ENCODE results near the gene P3R3URF. TPM values are rescaled to one million over a fixed set of nuclear protein-coding genes. Genes with fewer than 3 reads are reported as not detected.
"Not testable (repeated sequence)": the region's sequence is repeated elsewhere in the genome, so short reads cannot be mapped to it uniquely, and the experiment has no call there.

Gene P3R3URF
- not detected for total RNA-seq
- not detected for polyA plus RNA-seq (ENCODE audit: insufficient read length in 2 of 2)
- long read RNA-seq, donor 1 = 0 reads
- long read RNA-seq, donor 2 = 0 reads
- long read RNA-seq, donor 3 = 0 reads
- long read RNA-seq, donor 4 = 0 reads

DNA sequence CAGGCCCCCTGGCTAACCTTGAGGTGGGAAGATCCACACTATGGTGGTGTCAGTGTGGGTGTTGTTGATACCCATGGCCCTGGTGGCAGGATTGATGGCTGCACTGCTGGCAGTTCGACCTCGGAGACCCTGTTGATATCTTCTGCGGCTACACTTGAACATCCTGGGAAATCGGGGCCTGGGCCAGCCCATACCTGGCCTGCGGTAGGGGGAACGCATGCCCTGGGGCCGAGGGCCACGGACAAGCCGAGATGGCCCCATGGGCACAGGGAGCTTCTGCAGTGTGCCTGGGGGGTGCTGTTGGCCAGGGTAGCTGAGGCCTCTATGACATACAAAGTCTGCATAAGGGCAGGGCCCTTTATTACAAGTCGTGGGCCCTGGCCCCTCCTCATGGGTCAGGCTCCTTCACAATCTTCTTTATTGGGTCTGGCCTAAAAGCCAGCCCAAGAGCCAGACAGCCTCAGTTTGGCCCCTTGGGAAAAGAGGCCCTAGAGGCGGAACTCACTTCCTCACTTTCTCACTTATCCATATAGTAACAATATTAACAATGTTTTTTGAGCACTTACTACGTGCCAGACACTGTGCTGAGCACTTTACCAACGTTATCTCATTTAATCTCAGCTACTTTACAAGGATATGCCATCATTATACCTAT, at the start of gene P3R3URF:
Gene P3R3URF, minus strand, starts transcription at position 278 of the 655 bp plus-strand sequence. Its CDS starts 17 bp downstream, at position 261.
- 90% methylated on average over 13 of the region's 13 CpGs for WGBS (ENCODE audit: insufficient coverage)
- Histone ChIP-seq H3K27ac (ENCODE audit: low read depth, low read length) (no peak within 1 kb of the TSS), H3K9me3 (ENCODE audit: control insufficient read depth, insufficient read depth, low read length) (no peaks in the 10 kb centered on the region), H3K27me3 (ENCODE audit: control insufficient read depth, insufficient read depth, low read length) (no peaks in the 10 kb centered on the region), H3K4me1 (ENCODE audit: control insufficient read depth, insufficient read depth, low read length) (peaks cover 13% of the 10 kb centered on the region), H3K4me3 (ENCODE audit: low read depth, low read length) (no peak within 1 kb of the TSS), H3K36me3 (ENCODE audit: control insufficient read depth, insufficient read depth, low read length) (no peaks in the 10 kb centered on the region)
- DNase-seq (ENCODE audit: low read depth in 4 of 6, low spot score in 6 of 6) = no peak

DNA sequence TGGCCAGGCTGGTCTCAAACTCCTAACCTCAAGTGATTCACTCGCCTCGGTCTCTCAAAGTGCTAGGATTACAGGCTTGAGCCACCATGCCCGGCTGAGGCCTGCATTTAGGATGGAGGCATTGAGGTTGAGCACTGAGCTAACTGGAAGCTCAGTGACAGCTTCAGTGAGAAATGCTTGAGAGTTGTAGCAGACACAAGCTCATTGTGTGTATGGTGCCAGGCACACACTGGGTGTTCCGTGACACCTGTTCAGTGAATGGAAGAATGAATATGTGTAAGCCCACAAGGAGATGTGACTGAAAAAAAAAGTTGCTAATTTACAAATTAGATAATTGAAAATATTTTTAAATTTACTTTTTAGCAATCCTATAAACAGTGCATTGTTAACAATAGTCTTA, 48.7 kb upstream of the P3R3URF start:
- Histone ChIP-seq H3K36me3 (ENCODE audit: control insufficient read depth, insufficient read depth, low read length) (peaks cover under 1% of the 10 kb centered on the region), H3K27me3 (ENCODE audit: control insufficient read depth, insufficient read depth, low read length) (no peaks in the 10 kb centered on the region), H3K9me3 (ENCODE audit: control insufficient read depth, insufficient read depth, low read length) (no peaks in the 10 kb centered on the region), H3K4me1 (ENCODE audit: control insufficient read depth, insufficient read depth, low read length) (peaks cover 40% of the 10 kb centered on the region), H3K27ac (ENCODE audit: low read depth, low read length) (no peak overlapping the region), H3K4me3 (ENCODE audit: low read depth, low read length) (no peak overlapping the region)
- DNase-seq (ENCODE audit: low read depth in 4 of 6, low spot score in 6 of 6) = no peak
- WGBS (ENCODE audit: insufficient coverage) = 69% methylated on average over 2 of the region's 4 CpGs

DNA sequence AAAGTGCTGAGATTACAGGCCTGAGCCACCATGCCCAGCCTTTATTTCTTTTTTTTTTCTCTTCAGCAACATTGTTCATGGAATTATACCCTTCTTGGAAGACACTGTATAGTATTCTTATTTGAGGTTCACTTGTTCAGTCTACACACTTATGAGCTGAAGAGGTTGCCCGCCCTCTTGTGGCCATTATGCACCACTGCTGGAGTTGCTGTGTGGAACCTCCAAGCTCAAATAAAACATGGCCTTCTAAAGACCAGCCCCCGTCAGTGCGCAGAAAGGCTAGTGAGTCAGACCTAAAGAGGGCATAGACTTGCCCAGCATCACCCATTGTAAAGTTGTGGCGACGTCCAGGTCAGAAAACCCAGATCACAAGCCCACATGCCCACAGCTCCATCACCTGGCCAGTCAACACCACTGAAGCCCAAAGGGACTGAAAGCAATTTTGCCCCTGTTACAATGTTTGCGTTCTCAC, 47.2 kb upstream of the P3R3URF start:
- DNase-seq (ENCODE audit: low read depth in 4 of 6, low spot score in 6 of 6) = peak; percentile 50 to 95 (median 68)

DNA sequence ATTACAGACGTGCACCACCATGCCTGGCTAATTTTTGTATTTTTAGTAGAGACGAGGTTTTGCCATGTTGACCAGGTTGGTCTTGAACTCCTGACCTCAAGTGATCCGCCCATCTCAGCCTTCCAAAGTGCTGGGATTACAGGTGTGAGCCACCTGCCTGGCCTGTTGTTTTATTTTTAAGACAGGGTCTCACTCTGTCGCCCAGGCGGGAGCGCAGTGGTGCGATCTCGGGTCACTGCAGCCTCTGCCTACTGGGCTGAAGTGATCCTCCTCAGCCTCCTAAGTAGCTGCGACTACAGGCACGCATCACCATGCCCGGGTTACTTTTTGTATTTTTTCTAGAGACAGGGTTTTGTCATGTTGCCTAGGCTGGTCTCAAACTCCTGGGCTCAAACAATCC, 46.8 kb upstream of the P3R3URF start:
- not testable (repeated sequence) for H3K4me3 ChIP-seq (ENCODE audit: low read depth, low read length); H3K36me3 ChIP-seq (ENCODE audit: control insufficient read depth, insufficient read depth, low read length); H3K27me3 ChIP-seq (ENCODE audit: control insufficient read depth, insufficient read depth, low read length); H3K27ac ChIP-seq (ENCODE audit: low read depth, low read length); DNase-seq (ENCODE audit: low read depth in 4 of 6, low spot score in 6 of 6); H3K9me3 ChIP-seq (ENCODE audit: control insufficient read depth, insufficient read depth, low read length)
- H3K4me1 ChIP-seq (ENCODE audit: control insufficient read depth, insufficient read depth, low read length) = peaks cover 47% of the 10 kb centered on the region
- 95% methylated on average over 8 of the region's 11 CpGs for WGBS (ENCODE audit: insufficient coverage)

More for the DNA sequence above, 47.2 kb upstream of the P3R3URF start:
- Histone ChIP-seq H3K27ac (ENCODE audit: low read depth, low read length) (no peak overlapping the region), H3K4me1 (ENCODE audit: control insufficient read depth, insufficient read depth, low read length) (peaks cover 47% of the 10 kb centered on the region), H3K27me3 (ENCODE audit: control insufficient read depth, insufficient read depth, low read length) (no peaks in the 10 kb centered on the region), H3K9me3 (ENCODE audit: control insufficient read depth, insufficient read depth, low read length) (no peaks in the 10 kb centered on the region), H3K36me3 (ENCODE audit: control insufficient read depth, insufficient read depth, low read length) (peaks cover 5% of the 10 kb centered on the region), H3K4me3 (ENCODE audit: low read depth, low read length) (no peak overlapping the region)
- 0% methylated on average over 5 of the region's 6 CpGs for WGBS (ENCODE audit: insufficient coverage)

DNA sequence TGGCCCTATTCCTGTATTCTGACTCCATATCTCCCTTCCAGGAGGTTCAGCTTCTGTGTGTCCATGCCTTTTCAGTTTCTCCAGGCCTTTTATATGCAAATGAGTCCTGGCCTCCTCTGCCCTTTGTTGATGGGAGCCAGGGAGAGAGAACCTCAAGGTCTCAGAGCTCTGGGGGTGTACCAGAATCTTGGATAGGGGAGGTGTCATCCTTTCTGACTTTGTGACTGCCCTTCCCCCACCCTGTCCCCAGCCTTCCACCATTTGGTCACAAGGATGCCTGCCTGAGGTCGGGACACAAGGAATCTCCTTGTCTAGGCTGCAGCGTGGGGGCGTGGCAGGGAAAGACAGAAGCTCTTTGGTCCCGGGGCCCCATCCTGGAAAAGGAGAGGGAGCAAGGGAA, 45.5 kb upstream of the P3R3URF start:
- no peaks in the 10 kb centered on the region for H3K27me3 ChIP-seq (ENCODE audit: control insufficient read depth, insufficient read depth, low read length)
- H3K4me3 ChIP-seq (ENCODE audit: low read depth, low read length) = no peak overlapping the region
- peaks cover 47% of the 10 kb centered on the region for H3K4me1 ChIP-seq (ENCODE audit: control insufficient read depth, insufficient read depth, low read length)
- peak overlapping the region; percentile 71 for H3K27ac ChIP-seq (ENCODE audit: low read depth, low read length)
- H3K36me3 ChIP-seq (ENCODE audit: control insufficient read depth, insufficient read depth, low read length) = peaks cover 5% of the 10 kb centered on the region
- H3K9me3 ChIP-seq (ENCODE audit: control insufficient read depth, insufficient read depth, low read length) = no peaks in the 10 kb centered on the region
- 15% methylated on average over 4 of the region's 4 CpGs for WGBS (ENCODE audit: insufficient coverage)
- DNase-seq (ENCODE audit: low read depth in 4 of 6, low spot score in 6 of 6) = peak in 2 of 6 donors; percentile 56 to 71

DNA sequence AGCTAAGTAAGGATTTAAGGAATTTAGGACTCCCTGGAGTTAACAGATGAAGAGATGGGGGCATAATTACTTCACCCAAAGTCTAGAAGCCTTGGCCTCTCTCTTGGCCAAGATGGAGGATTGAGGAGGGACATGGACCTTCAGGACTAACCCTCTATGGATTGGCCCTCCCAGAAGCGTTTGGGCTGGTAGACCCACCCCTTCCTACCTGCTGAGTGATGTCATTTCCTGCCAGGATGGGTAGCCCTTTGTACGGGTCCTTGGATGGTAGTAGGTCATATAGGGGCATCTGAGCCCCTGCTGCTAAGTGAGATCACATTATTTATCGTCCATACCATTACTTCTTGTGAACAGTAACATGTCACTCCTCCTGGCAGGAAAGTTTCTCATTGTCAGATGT, 44.5 kb upstream of the P3R3URF start:
- WGBS (ENCODE audit: insufficient coverage) = no CpG with 5 or more reads among the region's 3 CpGs
- no peaks in the 10 kb centered on the region for H3K27me3 ChIP-seq (ENCODE audit: control insufficient read depth, insufficient read depth, low read length)
- DNase-seq (ENCODE audit: low read depth in 4 of 6, low spot score in 6 of 6) = no peak
- H3K4me1 ChIP-seq (ENCODE audit: control insufficient read depth, insufficient read depth, low read length) = peaks cover 47% of the 10 kb centered on the region
- no peak overlapping the region for H3K4me3 ChIP-seq (ENCODE audit: low read depth, low read length)
- peaks cover 5% of the 10 kb centered on the region for H3K36me3 ChIP-seq (ENCODE audit: control insufficient read depth, insufficient read depth, low read length)
- H3K27ac ChIP-seq (ENCODE audit: low read depth, low read length) = no peak overlapping the region
- no peaks in the 10 kb centered on the region for H3K9me3 ChIP-seq (ENCODE audit: control insufficient read depth, insufficient read depth, low read length)

DNA sequence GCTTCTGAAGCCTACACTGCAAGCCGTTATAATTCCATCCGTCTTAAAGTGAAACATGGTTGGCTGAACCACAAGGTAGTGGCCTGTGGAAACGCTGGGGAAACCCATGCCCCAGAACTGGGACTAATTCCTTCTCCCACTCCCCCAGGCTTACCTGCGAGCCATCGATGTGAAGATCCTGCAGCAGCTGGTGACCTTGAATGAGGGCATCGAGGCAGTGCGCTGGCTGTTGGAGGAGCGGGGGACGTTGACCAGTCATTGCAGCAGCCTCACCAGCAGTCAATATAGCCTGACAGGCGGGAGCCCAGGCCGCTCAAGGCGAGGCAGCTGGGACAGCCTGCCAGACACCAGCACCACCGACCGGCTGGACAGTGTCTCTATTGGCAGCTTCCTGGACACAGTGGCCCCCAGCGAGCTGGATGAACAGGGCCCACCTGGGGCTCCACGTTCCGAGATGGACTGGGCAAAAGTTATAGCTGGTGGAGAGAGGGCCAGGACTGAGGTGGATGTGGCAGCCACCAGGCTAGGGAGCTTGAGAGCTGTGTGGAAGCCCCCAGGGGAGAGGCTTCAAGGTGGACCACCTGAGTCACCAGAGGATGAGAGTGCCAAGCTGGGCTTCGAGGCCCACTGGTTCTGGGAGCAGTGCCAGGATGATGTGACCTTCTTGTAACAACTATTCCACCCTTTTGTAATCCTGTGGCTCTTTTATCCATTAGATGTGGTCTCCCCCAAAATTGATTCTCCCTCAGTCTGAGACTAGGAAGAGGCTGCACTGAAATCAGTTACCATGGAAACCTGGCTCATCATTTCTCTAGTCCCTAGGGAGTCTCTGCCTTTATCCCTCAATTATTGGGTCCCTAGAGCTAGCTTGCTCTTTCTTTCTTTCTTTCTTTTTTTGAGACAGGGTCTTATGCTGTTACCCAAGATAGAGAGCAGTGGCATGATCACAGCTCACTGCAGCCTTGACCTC, 43.5 kb upstream of the P3R3URF start:
- Histone ChIP-seq H3K9me3 (ENCODE audit: control insufficient read depth, insufficient read depth, low read length) (no peaks in the 10 kb centered on the region), H3K27ac (ENCODE audit: low read depth, low read length) (no peak overlapping the region), H3K27me3 (ENCODE audit: control insufficient read depth, insufficient read depth, low read length) (no peaks in the 10 kb centered on the region), H3K4me1 (ENCODE audit: control insufficient read depth, insufficient read depth, low read length) (peaks cover 45% of the 10 kb centered on the region), H3K36me3 (ENCODE audit: control insufficient read depth, insufficient read depth, low read length) (peaks cover 5% of the 10 kb centered on the region), H3K4me3 (ENCODE audit: low read depth, low read length) (no peak overlapping the region)
- 65% methylated on average over 18 of the region's 18 CpGs for whole genome bisulfite sequencing (ENCODE audit: insufficient coverage)
- peak in 2 of 6 donors; percentile 73 to 87 for DNase-seq (ENCODE audit: low read depth in 4 of 6, low spot score in 6 of 6)

DNA sequence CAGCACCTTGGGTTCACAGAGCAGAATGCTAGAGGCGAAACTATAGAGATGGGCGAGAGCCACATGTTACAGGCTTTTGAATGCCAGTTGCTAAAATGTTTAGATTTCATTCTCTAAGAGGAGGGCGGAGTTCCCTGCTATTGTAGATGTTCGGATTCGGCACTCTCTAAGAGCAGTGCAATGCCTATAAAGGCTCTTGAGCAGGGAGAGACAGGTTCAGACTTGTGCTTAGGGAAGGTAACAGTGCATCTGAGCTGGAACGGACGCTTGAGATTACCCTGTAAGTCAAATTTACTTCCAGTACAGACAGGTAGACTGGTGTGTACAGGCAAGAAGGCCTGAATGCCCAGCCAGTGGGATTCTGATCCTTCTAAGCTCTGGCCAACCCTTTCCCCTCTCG, 42.2 kb upstream of the P3R3URF start:
- Histone ChIP-seq H3K9me3 (ENCODE audit: control insufficient read depth, insufficient read depth, low read length) (no peaks in the 10 kb centered on the region), H3K4me1 (ENCODE audit: control insufficient read depth, insufficient read depth, low read length) (peaks cover 38% of the 10 kb centered on the region), H3K27me3 (ENCODE audit: control insufficient read depth, insufficient read depth, low read length) (no peaks in the 10 kb centered on the region), H3K27ac (ENCODE audit: low read depth, low read length) (no peak overlapping the region), H3K36me3 (ENCODE audit: control insufficient read depth, insufficient read depth, low read length) (peaks cover 5% of the 10 kb centered on the region), H3K4me3 (ENCODE audit: low read depth, low read length) (no peak overlapping the region)
- WGBS (ENCODE audit: insufficient coverage) = 79% methylated on average over 8 of the region's 8 CpGs
- no peak for DNase-seq (ENCODE audit: low read depth in 4 of 6, low spot score in 6 of 6)

DNA sequence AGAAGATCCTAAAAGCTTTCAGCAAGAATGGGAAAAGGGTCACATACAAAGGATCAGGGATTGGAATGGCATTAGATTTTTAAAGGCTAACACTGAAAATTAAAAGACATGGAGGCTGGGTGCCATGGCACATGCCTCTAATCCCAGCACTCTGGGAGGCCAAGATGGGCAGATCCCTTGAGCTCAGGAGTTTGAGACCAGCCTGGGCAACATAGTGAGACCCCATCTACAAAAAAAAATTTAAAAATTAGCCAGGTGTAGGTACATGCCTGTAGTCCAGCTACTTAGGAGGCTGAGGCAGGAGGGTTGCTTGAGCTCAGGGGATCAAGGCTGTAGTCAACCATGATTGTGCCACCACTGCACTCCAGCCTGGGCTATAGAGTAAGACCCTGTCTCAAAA, 39.2 kb upstream of the P3R3URF start:
- peaks cover 12% of the 10 kb centered on the region for H3K4me1 ChIP-seq (ENCODE audit: control insufficient read depth, insufficient read depth, low read length)
- H3K9me3 ChIP-seq (ENCODE audit: control insufficient read depth, insufficient read depth, low read length) = no peaks in the 10 kb centered on the region
- peaks cover 5% of the 10 kb centered on the region for H3K36me3 ChIP-seq (ENCODE audit: control insufficient read depth, insufficient read depth, low read length)
- no peak overlapping the region for H3K4me3 ChIP-seq (ENCODE audit: low read depth, low read length)
- H3K27ac ChIP-seq (ENCODE audit: low read depth, low read length) = no peak overlapping the region
- H3K27me3 ChIP-seq (ENCODE audit: control insufficient read depth, insufficient read depth, low read length) = no peaks in the 10 kb centered on the region
- DNase-seq (ENCODE audit: low read depth in 4 of 6, low spot score in 6 of 6) = no peak

Data from spinal cord (tissue), 10 donors.